Dedifferentiated amniotic fluid mesenchymal stem cell (primary cell): ENCODE data around the gene PHLDA2.

Experiments used
- DNase-seq: peaks from one replicate; pipeline ENCODE4 v3.0.0-alpha.2; 2016; ENCODE audit errors: extremely low spot score

The PHLDA2 gene

GRCh38 chr11:2928605-2929530 is at the start of gene PHLDA2:
Gene PHLDA2 (minus strand): TSS chr11:2929420. CDS start chr11:2929364, 56 bp downstream.
- DNase-seq: peak; percentile 29

- no peak for DNase-seq
Observed at GRCh38 chr11:2977113-2977512, 47.9 kb upstream of the PHLDA2 start.

GRCh38 chr11:2976294-2977063 is 47.3 kb upstream of the PHLDA2 start:
- no peak for DNase-seq

- DNase-seq: no peak
Observed at GRCh38 chr11:2975594-2975993, 46.4 kb upstream of the PHLDA2 start.

- no peak for DNase-seq
Observed at GRCh38 chr11:2974272-2974671, 45.1 kb upstream of the PHLDA2 start.

- no peak for DNase-seq
Observed at GRCh38 chr11:2968341-2968900, 39.2 kb upstream of the PHLDA2 start.

- no peak for DNase-seq
Observed at GRCh38 chr11:2964782-2965181, 35.6 kb upstream of the PHLDA2 start.

- no peak for DNase-seq
Observed at GRCh38 chr11:2963761-2964160, 34.5 kb upstream of the PHLDA2 start.

- no peak for DNase-seq
Observed at GRCh38 chr11:2963112-2963754, 34.0 kb upstream of the PHLDA2 start.

- DNase-seq: no peak
Observed at GRCh38 chr11:2961080-2961479, 31.9 kb upstream of the PHLDA2 start.

- no peak for DNase-seq
Observed at GRCh38 chr11:2960139-2960538, 30.9 kb upstream of the PHLDA2 start.

GRCh38 chr11:2958251-2958650 is 29.0 kb upstream of the PHLDA2 start:
- DNase-seq: no peak

- no peak for DNase-seq
Observed at GRCh38 chr11:2955906-2956476, 26.8 kb upstream of the PHLDA2 start.

- DNase-seq: no peak
Observed at GRCh38 chr11:2954263-2954662, 25.0 kb upstream of the PHLDA2 start.

- no peak for DNase-seq
Observed at GRCh38 chr11:2952290-2952689, 23.1 kb upstream of the PHLDA2 start.

GRCh38 chr11:2951231-2952110 is 22.3 kb upstream of the PHLDA2 start:
- no peak for DNase-seq

GRCh38 chr11:2950825-2951224 is 21.6 kb upstream of the PHLDA2 start:
- DNase-seq: no peak

GRCh38 chr11:2949920-2950319 is 20.7 kb upstream of the PHLDA2 start:
- DNase-seq: no peak

GRCh38 chr11:2947744-2948143 is 18.5 kb upstream of the PHLDA2 start:
- no peak for DNase-seq

- no peak for DNase-seq
Observed at GRCh38 chr11:2945757-2946287, 16.6 kb upstream of the PHLDA2 start.
